Activated CD4-positive, alpha-beta T cell treated with anti-CD3 and anti-CD28 coated beads for 36 hours (primary cell): ENCODE results near the gene MCMBP. TPM values are rescaled to one million over a fixed set of nuclear protein-coding genes. Genes with fewer than 3 reads are reported as not detected.

Source experiments
- ATAC-seq: fragments of 200-7000 bp; cut with Tn5 transposase; one replicate; pipeline ENCODE4 v1.10.0; 2021; ENCODE audit warnings: mild to moderate bottlenecking, moderate library complexity
- CTCF ChIA-PET: fragments of 350-600 bp; sonication (Branson Sonifier 250); formaldehyde crosslinking; loops from one replicate; lab custom pipeline; 2021; ENCODE audit warnings: antibody characterized with exemption; lab: Charles Lee
- POLR2A ChIA-PET: fragments of 350-600 bp; sonication (Branson Sonifier 250); formaldehyde crosslinking; loops from one replicate; lab custom pipeline; 2021; ENCODE audit warnings: antibody characterized with exemption, inconsistent platforms; lab: Charles Lee
- DNase-seq: peaks from one replicate; pipeline ENCODE4 v3.0.0-alpha.2; 2020
- H3K27ac Mint-ChIP-seq: one replicate; pipeline ENCODE4 v1.8.0; 2021; ENCODE audit warnings: mixed read lengths
- H3K27me3 Mint-ChIP-seq: one replicate; pipeline ENCODE4 v1.8.0; 2021; ENCODE audit warnings: mixed read lengths
- H3K36me3 Mint-ChIP-seq: one replicate; pipeline ENCODE4 v1.8.0; 2021; ENCODE audit warnings: low read depth, mixed read lengths
- H3K4me1 Mint-ChIP-seq: one replicate; pipeline ENCODE4 v1.8.0; 2021; ENCODE audit warnings: mixed read lengths
- H3K4me3 Mint-ChIP-seq: one replicate; pipeline ENCODE4 v1.8.0; 2021; ENCODE audit warnings: mild to moderate bottlenecking, moderate library complexity, mixed read lengths
- H3K9me3 Mint-ChIP-seq: one replicate; pipeline ENCODE4 v1.8.0; 2021; ENCODE audit warnings: low read depth, mixed read lengths
- intact Hi-C, 2 experiments: fragments of 100-400 bp; cut with DNase I in 1 of 2; cut with micrococcal nuclease in 1 of 2; formaldehyde crosslinking; loops; one replicate each; pipeline versions ENCODE4 v1.14.2 to v1.15.1; 2022 to 2024; cut with DNase I, micrococcal nuclease
- total RNA-seq, 2 experiments: library from RNA; stranded (reverse); gene quantifications; one replicate each; pipeline ENCODE4 v1.2.3, GENCODE V29; 2021

MCMBP gene
- total RNA-seq, 2 experiments from 2014 or later, result 90.6 to 94.8 TPM

GRCh38 chr10:119829429-119829828 lies 43.2 kb downstream of the MCMBP start:
- CTCF ChIA-PET, result no interaction called here
- POLR2A ChIA-PET, result interaction anchor here (0.6 kb wide), 1 partner anchor 597 kb away, joined by 3 read pairs; no protein-coding TSS in a partner anchor
- intact Hi-C loops, result no loop called here
- no peaks in the 10 kb centered on the region for H3K27me3 Mint-ChIP-seq
- H3K4me3 Mint-ChIP-seq, result no peak overlapping the region
- ATAC-seq (no peak), DNase-seq (no peak)
- peaks cover 61% of the 10 kb centered on the region for H3K36me3 Mint-ChIP-seq
- H3K9me3 Mint-ChIP-seq, result peaks cover 2% of the 10 kb centered on the region
- H3K4me1 Mint-ChIP-seq, result peaks cover 11% of the 10 kb centered on the region
- H3K27ac Mint-ChIP-seq, result peak overlapping the region; percentile 60

DNA sequence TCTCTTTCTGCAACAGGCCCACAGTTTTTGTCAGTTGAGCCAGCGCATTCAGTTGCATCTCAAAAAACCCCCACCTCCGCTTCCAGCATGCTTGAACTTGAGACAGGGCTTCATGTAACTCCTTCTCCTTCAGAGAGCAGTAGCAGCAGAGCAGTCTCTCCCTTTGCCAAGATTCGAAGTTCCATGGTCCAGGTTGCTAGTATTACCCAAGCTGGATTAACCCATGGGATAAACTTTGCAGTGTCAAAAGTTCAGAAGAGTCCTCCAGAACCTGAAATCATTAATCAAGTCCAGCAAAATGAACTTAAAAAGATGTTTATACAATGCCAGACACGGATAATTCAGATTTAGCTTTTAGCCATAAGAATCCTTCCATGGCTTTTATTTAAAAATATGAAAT lies 45.2 kb downstream of the MCMBP start:
- Mint-ChIP-seq H3K27ac (no peak overlapping the region), H3K9me3 (no peaks in the 10 kb centered on the region), H3K36me3 (peaks cover 44% of the 10 kb centered on the region), H3K4me3 (no peak overlapping the region), H3K27me3 (no peaks in the 10 kb centered on the region), H3K4me1 (no peaks in the 10 kb centered on the region)
- intact Hi-C loops, result no loop called here
- no peak for ATAC-seq
- ChIA-PET POLR2A (no interaction called here), CTCF (interaction anchor here (0.7 to 1.8 kb wide), 4 partner anchors 8 to 32 kb away, joined by 3 to 5 read pairs (median 3); no protein-coding TSS in a partner anchor)
- DNase-seq, result no peak

GRCh38 chr10:119826771-119827170 lies 45.9 kb downstream of the MCMBP start:
- POLR2A ChIA-PET, result no interaction called here
- H3K36me3 Mint-ChIP-seq, result peaks cover 37% of the 10 kb centered on the region

DNA sequence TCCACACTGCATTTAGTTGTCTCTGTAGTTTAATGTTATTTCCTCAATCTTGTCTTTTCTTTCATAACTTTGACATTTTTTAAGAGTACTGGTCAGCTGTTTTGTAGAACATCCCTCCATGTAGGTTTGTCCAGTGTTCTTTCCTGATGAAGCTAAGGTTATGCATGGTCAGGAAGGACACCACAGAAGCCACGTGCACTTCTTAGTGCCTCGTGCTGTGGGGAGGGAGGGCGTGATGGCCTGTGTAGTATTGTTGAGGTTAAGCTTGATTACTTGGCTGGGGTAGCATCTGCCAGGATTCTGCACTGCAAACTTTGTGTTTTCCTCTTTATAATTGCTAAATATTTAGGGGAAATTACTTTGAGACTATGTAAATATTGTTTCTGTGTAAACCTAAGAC lies 48.3 kb downstream of the MCMBP start:
- Mint-ChIP-seq H3K27ac (no peak overlapping the region), H3K27me3 (no peaks in the 10 kb centered on the region), H3K36me3 (peaks cover 23% of the 10 kb centered on the region), H3K9me3 (no peaks in the 10 kb centered on the region), H3K4me1 (no peaks in the 10 kb centered on the region), H3K4me3 (no peak overlapping the region)
- ATAC-seq (no peak), DNase-seq (no peak)
- ChIA-PET CTCF (no interaction called here), POLR2A (no interaction called here)
- intact Hi-C loops, result no loop called here

More at GRCh38 chr10:119826771-119827170, 45.9 kb downstream of the MCMBP start:
- Mint-ChIP-seq H3K4me3 (no peak overlapping the region), H3K27me3 (no peaks in the 10 kb centered on the region), H3K27ac (no peak overlapping the region), H3K4me1 (no peaks in the 10 kb centered on the region), H3K9me3 (no peaks in the 10 kb centered on the region)
- CTCF ChIA-PET, result interaction anchor here (1.8 kb wide), 1 partner anchor 33 kb away, joined by 5 read pairs; no protein-coding TSS in a partner anchor
- intact Hi-C loops, result no loop called here
- DNase-seq, result no peak
- no peak for ATAC-seq

DNA sequence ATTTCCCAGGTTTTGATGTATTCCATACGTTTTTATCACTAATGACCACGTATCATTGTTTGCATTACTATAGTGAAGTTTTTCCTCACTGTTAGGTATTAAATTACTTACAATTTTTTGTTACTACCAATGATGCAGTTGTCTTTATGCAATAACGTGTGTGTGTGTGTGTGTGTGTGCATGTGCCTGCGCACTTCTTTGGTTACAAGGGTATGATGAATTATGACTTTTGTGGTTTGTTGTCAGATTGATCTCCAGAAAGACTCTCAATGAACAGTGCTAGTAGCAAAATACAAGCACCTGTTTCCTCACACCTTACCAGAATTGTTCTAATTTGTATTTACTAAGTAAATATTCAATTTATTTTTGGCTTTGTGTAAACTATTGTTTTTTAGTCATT lies 51.5 kb downstream of the MCMBP start:
- no peak overlapping the region for H3K4me3 Mint-ChIP-seq
- H3K27ac Mint-ChIP-seq, result no peak overlapping the region
- POLR2A ChIA-PET, result interaction anchor here (0.7 kb wide), 1 partner anchor 134 kb away, joined by 4 read pairs; no protein-coding TSS in a partner anchor
- H3K36me3 Mint-ChIP-seq, result peaks cover 8% of the 10 kb centered on the region
- ATAC-seq, result no peak
- H3K4me1 Mint-ChIP-seq, result no peaks in the 10 kb centered on the region
- intact Hi-C loops, result no loop called here
- H3K27me3 Mint-ChIP-seq, result no peaks in the 10 kb centered on the region
- CTCF ChIA-PET, result interaction anchor here (1.2 to 1.3 kb wide), 3 partner anchors 13 to 136 kb away, joined by 3 read pairs; no protein-coding TSS in a partner anchor
- no peaks in the 10 kb centered on the region for H3K9me3 Mint-ChIP-seq
- DNase-seq, result no peak

- DNase-seq (no peak), ATAC-seq (no peak)
- H3K36me3 Mint-ChIP-seq, result peaks cover 12% of the 10 kb centered on the region
- no peaks in the 10 kb centered on the region for H3K4me1 Mint-ChIP-seq
- CTCF ChIA-PET, result interaction anchor here (0.6 to 1.2 kb wide), 4 partner anchors 9 to 585 kb away, joined by 3 to 5 read pairs (median 3); no protein-coding TSS in a partner anchor
- no peak overlapping the region for H3K4me3 Mint-ChIP-seq
- no peak overlapping the region for H3K27ac Mint-ChIP-seq
- H3K27me3 Mint-ChIP-seq, result no peaks in the 10 kb centered on the region
- POLR2A ChIA-PET, result no interaction called here
- intact Hi-C loops, result no loop called here
- no peaks in the 10 kb centered on the region for H3K9me3 Mint-ChIP-seq
These were observed 53.8 kb downstream of the MCMBP start for GRCh38 chr10:119818889-119819270.

DNA sequence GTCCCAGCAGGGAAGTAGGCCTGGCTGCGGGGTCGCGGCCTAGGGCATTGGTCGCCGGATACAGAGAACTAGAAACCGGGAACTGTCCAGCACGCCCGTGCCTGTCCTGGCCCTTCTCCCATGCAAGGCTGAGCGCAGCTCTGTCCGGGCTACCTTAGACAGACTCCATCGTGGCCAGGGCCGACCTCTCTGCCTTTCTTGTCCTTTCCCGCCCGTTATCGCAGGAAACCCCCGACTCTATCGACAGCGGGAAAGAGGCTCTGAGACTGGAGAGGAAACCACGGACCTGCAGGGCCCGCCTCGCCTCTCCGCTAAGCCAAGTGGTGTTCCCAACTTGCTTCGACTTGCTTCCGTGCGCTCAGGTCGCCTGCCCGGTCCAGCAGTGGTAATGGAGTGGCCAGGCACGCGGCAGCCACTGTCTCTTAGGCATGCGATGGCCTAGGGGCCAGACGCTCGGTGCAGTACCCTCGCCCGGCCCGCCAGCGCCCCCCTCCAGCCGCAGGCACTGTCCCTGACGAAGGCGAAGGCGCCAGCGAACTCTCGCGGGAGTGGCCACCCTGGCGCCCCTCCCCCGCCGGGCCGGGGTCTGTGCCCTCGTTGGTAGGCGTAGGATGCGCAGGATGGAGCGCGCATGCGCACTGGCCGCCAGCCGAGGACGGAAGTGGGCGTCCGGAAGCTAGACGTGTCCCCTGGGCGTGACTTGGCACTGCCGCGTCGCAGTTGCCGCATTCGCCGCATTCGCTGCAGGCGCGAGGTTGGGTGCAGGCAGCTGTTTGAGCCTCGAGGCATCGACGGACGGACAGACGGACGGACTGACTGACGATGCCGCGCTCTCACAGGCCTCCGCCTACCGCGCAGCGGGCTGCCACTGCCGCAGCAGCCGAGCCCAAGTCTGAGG lies 54.4 kb downstream of the MCMBP start:
- peak; percentile 45 for DNase-seq
- Mint-ChIP-seq H3K27ac (no peak overlapping the region), H3K9me3 (no peaks in the 10 kb centered on the region), H3K36me3 (peaks cover 16% of the 10 kb centered on the region), H3K4me1 (no peaks in the 10 kb centered on the region), H3K27me3 (no peaks in the 10 kb centered on the region), H3K4me3 (no peak overlapping the region)
- ChIA-PET POLR2A (no interaction called here), CTCF (interaction anchor here (0.7 kb wide), 1 partner anchor 584 kb away, joined by 3 read pairs; no protein-coding TSS in a partner anchor)
- intact Hi-C loops, result no loop called here
- no peak for ATAC-seq

- Mint-ChIP-seq H3K9me3 (no peaks in the 10 kb centered on the region), H3K27me3 (no peaks in the 10 kb centered on the region), H3K4me3 (no peak overlapping the region), H3K36me3 (peaks cover 20% of the 10 kb centered on the region), H3K27ac (no peak overlapping the region), H3K4me1 (no peaks in the 10 kb centered on the region)
- POLR2A ChIA-PET, result no interaction called here
- intact Hi-C loops, result no loop called here
- ATAC-seq, result no peak
- CTCF ChIA-PET, result interaction anchor here (0.7 to 1.7 kb wide), 5 partner anchors 42 to 204 kb away, joined by 3 to 6 read pairs (median 4); no protein-coding TSS in a partner anchor
- DNase-seq, result no peak
These were observed 57.0 kb downstream of the MCMBP start for GRCh38 chr10:119815671-119816070.

DNA sequence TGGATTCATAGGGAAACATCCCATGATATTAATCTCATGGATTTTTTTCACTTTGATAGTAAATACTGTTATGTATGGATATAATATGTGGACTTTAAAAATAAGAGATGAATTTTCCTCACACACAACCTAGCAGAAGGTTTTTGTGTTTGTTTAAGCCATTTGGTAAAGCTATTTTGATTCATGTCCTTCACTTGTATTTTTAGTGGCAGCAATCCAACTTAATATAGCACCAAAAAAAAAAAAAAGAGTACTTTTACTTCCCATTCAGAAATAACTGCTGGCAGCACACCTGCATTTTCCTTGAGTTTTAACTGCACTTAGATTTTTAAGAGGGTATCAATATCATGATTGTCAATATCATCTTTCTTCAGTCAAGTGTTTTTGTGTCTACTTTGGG lies 60.0 kb downstream of the MCMBP start:
- CTCF ChIA-PET, result no interaction called here

GRCh38 chr10:119811122-119811521 lies 61.5 kb downstream of the MCMBP start:
- H3K36me3 Mint-ChIP-seq, result peaks cover 16% of the 10 kb centered on the region
- POLR2A ChIA-PET, result no interaction called here
- ATAC-seq, result no peak
- H3K4me3 Mint-ChIP-seq, result no peak overlapping the region
- H3K27ac Mint-ChIP-seq, result no peak overlapping the region
- H3K4me1 Mint-ChIP-seq, result peaks cover 5% of the 10 kb centered on the region
- H3K27me3 Mint-ChIP-seq, result no peaks in the 10 kb centered on the region
- no peaks in the 10 kb centered on the region for H3K9me3 Mint-ChIP-seq
- DNase-seq, result no peak
- CTCF ChIA-PET, result interaction anchor here (1.1 to 1.2 kb wide), 3 partner anchors 9 to 47 kb away, joined by 3 to 4 read pairs (median 4); no protein-coding TSS in a partner anchor
- intact Hi-C loops, result no loop called here

More for the DNA sequence above, 60.0 kb downstream of the MCMBP start:
- Mint-ChIP-seq H3K9me3 (no peaks in the 10 kb centered on the region), H3K4me3 (no peak overlapping the region), H3K27me3 (no peaks in the 10 kb centered on the region), H3K36me3 (peaks cover 16% of the 10 kb centered on the region), H3K27ac (no peak overlapping the region), H3K4me1 (peaks cover 5% of the 10 kb centered on the region)
- intact Hi-C loops, result no loop called here
- no peak for DNase-seq
- ATAC-seq, result no peak
- POLR2A ChIA-PET, result no interaction called here

GRCh38 chr10:119807960-119808697 lies 64.5 kb downstream of the MCMBP start:
- peaks cover 5% of the 10 kb centered on the region for H3K4me1 Mint-ChIP-seq
- no peaks in the 10 kb centered on the region for H3K9me3 Mint-ChIP-seq
- H3K4me3 Mint-ChIP-seq, result no peak overlapping the region
- POLR2A ChIA-PET, result no interaction called here
- DNase-seq (no peak), ATAC-seq (peak; percentile 84)
- H3K36me3 Mint-ChIP-seq, result peaks cover 12% of the 10 kb centered on the region
- H3K27ac Mint-ChIP-seq, result peak overlapping the region; percentile 10
- intact Hi-C loops, result no loop called here
- CTCF ChIA-PET, result interaction anchor here (1.7 kb wide), 1 partner anchor 12 kb away, joined by 3 read pairs; no protein-coding TSS in a partner anchor
- H3K27me3 Mint-ChIP-seq, result no peaks in the 10 kb centered on the region
